ENCODE results near the gene SLC17A5. TPM values are rescaled to one million over a fixed set of nuclear protein-coding genes. Genes with fewer than 3 reads are reported as not detected.

Gene SLC17A5
- total and polyA plus RNA-seq, 9 of the 15 experiments (the other 6 are each of a cell fraction or from before 2014, with no cell fraction given), result 1.3 to 7.2 (median 3.4) TPM

DNA sequence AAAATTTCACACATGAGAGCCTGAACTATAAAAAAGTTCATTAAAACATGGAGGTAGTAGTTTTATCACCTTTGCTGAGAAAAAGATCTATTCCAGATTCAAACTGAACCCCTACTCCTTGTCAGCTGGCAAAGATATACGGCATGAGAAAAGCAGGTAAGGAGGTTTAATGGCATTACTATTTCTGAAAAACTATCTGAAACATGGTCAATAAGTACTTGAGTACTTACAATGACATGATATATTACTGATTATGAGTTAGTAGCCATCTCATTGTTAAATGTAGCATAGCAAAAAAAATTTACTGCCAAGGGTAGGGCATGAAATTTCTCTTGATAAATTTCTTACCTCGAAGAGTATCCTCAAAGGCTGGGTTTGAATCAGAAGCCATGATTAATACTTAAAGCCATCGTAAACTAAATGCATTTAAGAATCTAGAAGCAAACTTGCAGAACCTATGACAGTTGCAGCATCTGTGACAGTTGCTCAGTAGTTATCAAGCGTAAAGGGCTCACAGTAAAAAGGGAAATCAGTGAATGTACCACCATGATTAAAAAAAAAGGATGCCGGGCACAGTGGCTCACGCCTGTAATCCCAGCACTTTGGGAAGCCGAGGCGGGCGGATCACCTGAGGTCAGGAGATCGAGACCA lies 8.7 kb downstream of the SLC17A5 start:
- ATAC-seq (no peak), FAIRE-seq (no peak), DNase-seq (ENCODE audit: extremely low read depth in 1 of 4, low spot score in 3 of 4) (no peak)
- Histone ChIP-seq H3K4me1 (replicated peaks in 1 of 2; ENCODE audit: control insufficient read depth in 2 of 2, insufficient read depth in 2 of 2, low read length in 2 of 2) (no peaks in the 10 kb centered on the region; a peak in 1 of 5 replicates), H3K9me3 (replicated peaks; ENCODE audit: control insufficient read depth, insufficient read depth, low read depth, low read length) (no peaks in the 10 kb centered on the region), H2AFZ (ENCODE audit: low read depth, low read length) (no peak overlapping the region), H4K20me1 (replicated peaks; ENCODE audit: control insufficient read depth, insufficient read depth, low read length) (no peaks in the 10 kb centered on the region), H3K4me3 (no peak overlapping the region), H3K9ac (ENCODE audit: insufficient read depth in 1 of 2, low read depth in 2 of 2, low read length in 2 of 2) (no peak overlapping the region), H3K27me3 (ENCODE audit: control insufficient read depth in 2 of 2, insufficient read depth in 2 of 2, low read length in 2 of 2) (no peaks in the 10 kb centered on the region), H3K4me2 (ENCODE audit: insufficient read depth, low read length) (no peak overlapping the region), H3K79me2 (ENCODE audit: control insufficient read depth, insufficient read depth, low read length) (no peaks in the 10 kb centered on the region), H3K9me1 (ENCODE audit: control insufficient read depth, insufficient read depth, low read length) (no peaks in the 10 kb centered on the region), H3K27ac (ENCODE audit: extremely low read depth, low read depth, low read length) (no peak overlapping the region), H3K36me3 (ENCODE audit: control insufficient read depth, insufficient read depth, low read length) (0 out of 3 replicates have a peak, but pooled peaks cover 2% of the 10 kb centered on the region)
- intact Hi-C loops (cut with micrococcal nuclease) (no loop called here), in situ Hi-C loops (cut with MboI) (no loop called here)
- no TSS peak for BruUV-seq (replicated peaks)
- 77% methylated on average over 10 of the region's 10 CpGs for WGBS (ENCODE audit: insufficient coverage, low coverage, missing lambda C conversion rate)
- TF ChIP-seq HMBOX1 (IDR thresholded peaks at IDR 0.05), result no peak
- no peak for TF ChIP-seq NFIC (IDR thresholded peaks at IDR 0.05)
- TF ChIP-seq TCF7L2 (IDR thresholded peaks at IDR 0.05; ENCODE audit: low read depth, low read length), result no peak
- TF ChIP-seq ZBTB8A (IDR thresholded peaks at IDR 0.05; ENCODE audit: partially characterized antibody), result no peak
- TF ChIP-seq ZNF707 (CRISPR knock-in tag; conservative IDR thresholded peaks at IDR 0.05), result no peak
- no peak for TF ChIP-seq THAP7 (CRISPR knock-in tag; IDR thresholded peaks at IDR 0.05)
- TF ChIP-seq, protein P1, sequence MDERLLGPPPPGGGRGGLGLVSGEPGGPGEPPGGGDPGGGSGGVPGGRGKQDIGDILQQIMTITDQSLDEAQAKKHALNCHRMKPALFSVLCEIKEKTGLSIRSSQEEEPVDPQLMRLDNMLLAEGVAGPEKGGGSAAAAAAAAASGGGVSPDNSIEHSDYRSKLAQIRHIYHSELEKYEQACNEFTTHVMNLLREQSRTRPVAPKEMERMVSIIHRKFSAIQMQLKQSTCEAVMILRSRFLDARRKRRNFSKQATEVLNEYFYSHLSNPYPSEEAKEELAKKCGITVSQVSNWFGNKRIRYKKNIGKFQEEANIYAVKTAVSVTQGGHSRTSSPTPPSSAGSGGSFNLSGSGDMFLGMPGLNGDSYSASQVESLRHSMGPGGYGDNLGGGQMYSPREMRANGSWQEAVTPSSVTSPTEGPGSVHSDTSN (CRISPR knock-in tag; IDR thresholded peaks at IDR 0.05; ENCODE audit: low read depth), result no peak
- TF ChIP-seq, protein P1 (tag; conservative IDR thresholded peaks at IDR 0.05; ENCODE audit: low read depth), result no peak
- no peak for TF ChIP-seq ETV6 (IDR thresholded peaks at IDR 0.05; ENCODE audit: borderline replicate concordance in 1 of 2, low read depth in 2 of 2, low read length in 1 of 2)
- TF ChIP-seq ETV6 (CRISPR knock-in tag; IDR thresholded peaks at IDR 0.05; ENCODE audit: borderline replicate concordance), result no peak
- TF ChIP-seq, protein P2, sequence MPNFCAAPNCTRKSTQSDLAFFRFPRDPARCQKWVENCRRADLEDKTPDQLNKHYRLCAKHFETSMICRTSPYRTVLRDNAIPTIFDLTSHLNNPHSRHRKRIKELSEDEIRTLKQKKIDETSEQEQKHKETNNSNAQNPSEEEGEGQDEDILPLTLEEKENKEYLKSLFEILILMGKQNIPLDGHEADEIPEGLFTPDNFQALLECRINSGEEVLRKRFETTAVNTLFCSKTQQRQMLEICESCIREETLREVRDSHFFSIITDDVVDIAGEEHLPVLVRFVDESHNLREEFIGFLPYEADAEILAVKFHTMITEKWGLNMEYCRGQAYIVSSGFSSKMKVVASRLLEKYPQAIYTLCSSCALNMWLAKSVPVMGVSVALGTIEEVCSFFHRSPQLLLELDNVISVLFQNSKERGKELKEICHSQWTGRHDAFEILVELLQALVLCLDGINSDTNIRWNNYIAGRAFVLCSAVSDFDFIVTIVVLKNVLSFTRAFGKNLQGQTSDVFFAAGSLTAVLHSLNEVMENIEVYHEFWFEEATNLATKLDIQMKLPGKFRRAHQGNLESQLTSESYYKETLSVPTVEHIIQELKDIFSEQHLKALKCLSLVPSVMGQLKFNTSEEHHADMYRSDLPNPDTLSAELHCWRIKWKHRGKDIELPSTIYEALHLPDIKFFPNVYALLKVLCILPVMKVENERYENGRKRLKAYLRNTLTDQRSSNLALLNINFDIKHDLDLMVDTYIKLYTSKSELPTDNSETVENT (CRISPR knock-in tag; IDR thresholded peaks at IDR 0.05), result no peak
- TF ChIP-seq SUPT5H (IDR thresholded peaks at IDR 0.05), result no peak
- TF ChIP-seq DACH1 (IDR thresholded peaks at IDR 0.05; ENCODE audit: partially characterized antibody), result no peak
- POLR2A ChIA-PET, result interaction anchor here (2.5 kb wide), 1 partner anchor 125 kb away, joined by 9 read pairs; no protein-coding TSS in a partner anchor
- CTCF ChIA-PET (ENCODE audit: low intra/inter-chr PET ratio), result no interaction called here

Measured in K562 (cell line).